ENCODE measurements around the gene CHST12.
"Not testable (repeated sequence)": the region's sequence is repeated elsewhere in the genome, so short reads cannot be mapped to it uniquely, and the experiment has no call there.

CHST12 gene

DNA sequence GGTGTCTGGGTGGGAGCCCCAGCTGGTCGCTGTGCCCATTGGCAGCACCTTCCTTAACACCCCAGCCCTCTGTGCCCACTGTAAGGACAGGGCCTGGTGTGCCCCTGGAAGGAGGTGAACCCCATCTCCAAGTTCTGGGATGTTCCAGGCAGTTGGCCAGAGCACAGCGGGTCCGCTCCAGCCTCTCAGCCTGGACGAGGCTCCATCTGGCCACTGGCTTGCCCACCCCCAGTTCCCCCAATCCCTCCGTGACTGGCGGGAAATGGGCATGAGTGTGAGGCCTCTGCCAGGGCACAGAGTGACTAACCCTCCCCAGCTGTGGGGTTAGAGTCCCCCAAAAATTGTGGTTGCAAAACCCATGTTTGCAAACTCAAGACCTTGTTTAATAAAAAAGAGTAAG is 57.2 kb downstream of the CHST12 start:
- no peak for DNase-seq (ENCODE audit: low read depth)

DNA sequence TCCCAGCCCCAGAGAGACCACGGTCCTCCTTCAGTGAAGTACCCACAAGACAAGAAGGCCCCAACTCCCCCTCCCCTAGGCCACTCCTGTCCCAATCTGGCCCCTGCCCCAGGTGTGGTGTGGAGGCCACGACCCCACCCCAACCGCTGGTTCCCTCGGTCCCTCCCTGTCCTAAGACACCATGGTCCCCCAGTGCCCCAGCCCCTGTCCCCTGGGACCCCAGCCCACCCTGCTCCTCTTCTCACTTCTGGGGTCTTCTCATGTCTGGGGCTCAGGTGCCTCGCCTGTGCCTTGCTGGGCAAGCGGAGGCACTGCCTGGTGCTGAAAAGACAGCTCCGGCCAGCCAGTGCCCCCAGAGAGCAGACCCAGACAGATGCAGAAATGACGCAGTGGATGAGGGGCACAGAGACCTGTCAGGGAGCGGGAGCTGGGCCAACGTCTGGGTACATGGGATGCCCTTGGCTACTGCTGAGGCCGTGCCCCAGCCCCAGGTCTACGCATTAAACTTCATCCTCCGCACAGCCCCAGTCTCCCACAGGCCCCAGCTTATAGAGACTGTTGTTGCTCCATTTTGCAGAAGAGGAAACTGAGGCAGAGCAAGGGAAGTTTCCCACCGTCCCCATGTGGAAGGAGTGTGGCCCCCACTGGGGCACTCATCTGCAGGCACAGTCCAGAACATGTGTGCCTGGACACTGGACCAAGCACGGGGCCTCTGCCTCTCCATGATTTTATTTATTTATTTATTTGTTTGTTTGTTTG is 58.0 kb downstream of the CHST12 start:
- no peak for DNase-seq (ENCODE audit: low read depth)

DNA sequence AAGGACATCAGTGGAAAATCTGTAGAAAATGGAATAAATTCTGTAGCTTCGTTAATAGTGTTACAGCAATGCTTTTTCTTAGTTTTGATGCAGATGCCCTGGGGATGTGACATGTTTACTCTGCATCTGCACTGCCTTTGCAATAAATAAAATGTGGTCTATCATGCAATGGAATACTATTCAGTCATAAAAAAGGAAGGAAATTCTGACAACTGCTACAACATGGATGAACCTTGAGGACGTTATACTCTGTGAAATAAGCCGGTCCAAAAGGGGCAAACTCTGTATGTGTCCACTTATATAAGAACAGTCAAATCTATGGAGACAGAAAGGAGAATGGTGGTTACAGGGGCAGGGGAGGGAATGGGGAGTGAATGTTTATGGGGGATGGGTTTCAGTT is 59.3 kb downstream of the CHST12 start:
- no peak for DNase-seq (ENCODE audit: low read depth)

DNA sequence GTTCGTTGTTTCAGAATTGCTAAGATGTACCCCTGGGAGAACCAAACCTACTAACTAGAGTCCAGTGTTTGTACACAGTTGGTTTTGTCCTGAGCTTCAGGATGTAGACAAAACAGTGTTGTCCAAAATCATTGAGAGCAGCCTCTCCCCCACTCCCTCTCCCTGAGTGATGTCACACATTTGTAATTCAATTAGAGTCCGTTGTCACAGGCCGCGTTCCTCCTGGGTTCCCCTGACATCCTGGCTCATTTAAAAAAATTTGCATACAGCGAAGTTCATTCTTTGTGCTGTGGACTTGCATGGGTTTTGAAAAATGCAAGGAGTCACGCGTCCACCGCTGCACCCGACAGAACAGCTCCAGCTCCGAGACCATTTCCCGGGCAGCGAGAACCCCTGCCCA is 62.5 kb downstream of the CHST12 start:
- no peak for DNase-seq (ENCODE audit: low read depth)

DNA sequence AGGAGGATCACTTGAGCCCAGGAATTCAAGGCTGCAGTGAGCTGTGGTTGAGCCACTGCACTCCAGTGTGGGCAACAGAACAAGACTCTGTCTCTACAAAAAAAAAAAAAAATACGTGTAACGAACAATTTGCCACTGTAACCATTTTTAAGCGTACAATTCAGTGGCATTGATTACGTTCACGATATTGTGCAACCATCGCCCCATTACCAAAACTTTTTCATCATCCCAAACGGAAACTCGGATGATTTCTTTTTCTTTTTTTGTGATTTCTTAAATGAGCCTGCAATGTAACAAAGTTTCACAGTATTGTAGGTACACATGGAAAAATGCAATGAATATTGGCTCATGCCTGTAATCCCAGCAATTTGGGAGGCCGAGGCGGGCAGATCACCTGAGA is 63.3 kb downstream of the CHST12 start:
- DNase-seq (ENCODE audit: low read depth) = no peak

DNA sequence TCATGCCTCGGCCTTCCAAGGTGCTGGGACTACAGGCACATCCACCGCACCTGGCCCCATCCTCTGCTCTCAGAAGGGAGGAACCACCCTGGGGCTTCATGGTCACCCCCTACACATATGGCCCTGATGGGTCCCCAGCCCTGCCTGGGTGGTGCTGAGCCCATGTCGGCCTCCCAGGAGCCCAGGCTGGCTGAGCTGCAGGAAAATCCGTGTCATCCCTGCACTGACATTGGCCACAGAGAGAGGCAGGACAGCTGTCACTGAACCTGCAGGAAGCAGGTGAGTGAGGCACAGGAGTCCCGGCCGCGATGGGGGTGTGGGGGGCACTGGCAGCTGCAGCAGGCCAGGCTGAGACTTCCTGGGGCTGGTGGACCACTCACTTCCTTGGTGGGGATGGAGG is 64.8 kb downstream of the CHST12 start:
- no peak for DNase-seq (ENCODE audit: low read depth)

DNA sequence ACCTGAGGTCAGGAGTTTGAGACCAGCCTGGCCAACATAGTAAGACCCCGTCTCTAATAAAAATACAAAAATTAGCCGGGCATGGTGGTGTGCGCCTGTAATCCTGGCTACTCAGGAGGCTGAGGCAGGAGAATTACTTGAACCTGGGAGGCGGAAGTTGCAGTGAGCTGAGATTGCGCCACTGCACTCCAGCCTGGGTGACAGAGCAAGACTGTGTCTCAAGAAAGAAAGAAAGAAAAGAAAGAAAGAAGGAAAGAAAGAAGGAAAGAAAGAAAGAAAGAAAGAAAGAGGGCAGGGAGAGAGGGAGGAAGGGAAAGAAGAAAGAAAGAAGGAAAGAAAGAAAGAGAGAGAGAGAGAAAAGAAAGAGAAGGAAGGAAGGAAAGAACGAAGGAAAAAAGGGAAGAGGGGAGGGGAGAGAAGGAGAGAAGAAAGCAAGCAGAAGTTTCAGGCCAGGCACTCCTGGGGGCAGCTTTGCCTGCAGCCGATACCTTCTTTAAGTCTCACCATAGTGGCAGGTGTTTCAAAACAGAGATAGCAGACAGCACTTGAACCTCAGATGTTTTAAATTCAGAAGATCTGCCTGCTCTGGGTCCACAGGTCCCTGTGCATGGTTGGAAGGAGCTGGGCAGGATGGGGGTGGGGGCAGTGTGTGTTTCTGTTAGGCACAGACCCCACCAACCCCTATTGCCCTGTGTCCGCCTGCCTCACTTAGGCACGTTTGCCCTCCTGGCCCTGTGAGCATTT is 66.2 kb downstream of the CHST12 start:
- DNase-seq (ENCODE audit: low read depth) = not testable (repeated sequence)

DNA sequence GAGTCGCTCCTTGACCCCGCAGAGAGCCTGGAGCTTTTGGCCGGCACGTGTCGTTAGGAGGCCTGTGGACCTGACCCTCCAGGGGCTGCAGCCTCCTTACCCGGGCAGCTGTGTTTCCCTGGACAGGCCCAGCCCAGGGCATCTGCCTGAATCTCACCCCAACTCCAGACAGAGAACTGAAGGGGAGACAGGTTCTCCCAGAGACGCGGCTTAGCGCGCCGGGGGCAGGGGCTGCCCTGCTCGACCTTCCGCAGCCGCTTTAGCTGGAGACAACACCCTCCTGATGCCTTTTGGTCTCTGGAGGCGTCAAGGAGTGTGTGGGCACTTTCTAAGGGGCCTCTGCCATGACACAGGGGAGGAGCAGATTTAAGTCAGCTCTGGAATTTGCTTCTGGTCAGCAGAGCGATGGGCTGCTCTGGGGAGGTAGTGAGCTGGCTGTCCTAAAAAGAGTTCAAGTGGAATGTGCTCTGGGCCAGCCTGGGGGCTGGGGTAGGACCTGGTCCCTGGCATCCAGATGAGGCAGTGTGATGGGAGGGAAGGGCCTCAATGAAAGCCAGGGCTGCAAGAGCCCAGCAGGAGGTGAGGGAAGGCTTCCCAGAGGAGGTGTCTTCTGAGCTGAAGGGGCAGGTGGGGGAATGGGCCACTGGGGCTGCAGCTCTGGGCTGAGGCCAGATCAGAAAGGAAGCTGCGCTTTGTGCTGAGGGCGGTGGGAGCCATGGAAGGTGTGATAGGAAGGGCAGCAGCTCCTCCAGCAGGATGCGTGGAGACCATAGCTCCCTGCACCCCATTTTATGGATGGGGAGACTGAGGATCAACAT is 67.0 kb downstream of the CHST12 start:
- no peak for DNase-seq (ENCODE audit: low read depth)

DNA sequence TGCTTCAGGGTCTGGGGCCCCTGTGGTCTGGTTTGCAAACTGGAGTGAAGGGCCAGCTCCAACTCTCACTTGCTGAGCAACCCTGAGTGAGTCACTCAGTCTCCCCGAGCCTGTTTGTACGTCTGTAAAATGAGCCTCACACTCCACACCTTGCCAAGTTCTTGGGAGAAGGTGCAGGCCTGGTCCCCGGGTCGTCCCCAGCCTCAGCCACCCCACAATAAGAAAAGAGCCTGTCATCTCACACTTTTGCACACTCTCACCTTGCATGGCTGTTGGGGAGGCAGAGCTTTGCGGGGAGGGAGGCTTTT is 67.6 kb downstream of the CHST12 start:
- DNase-seq (ENCODE audit: low read depth) = no peak

DNA sequence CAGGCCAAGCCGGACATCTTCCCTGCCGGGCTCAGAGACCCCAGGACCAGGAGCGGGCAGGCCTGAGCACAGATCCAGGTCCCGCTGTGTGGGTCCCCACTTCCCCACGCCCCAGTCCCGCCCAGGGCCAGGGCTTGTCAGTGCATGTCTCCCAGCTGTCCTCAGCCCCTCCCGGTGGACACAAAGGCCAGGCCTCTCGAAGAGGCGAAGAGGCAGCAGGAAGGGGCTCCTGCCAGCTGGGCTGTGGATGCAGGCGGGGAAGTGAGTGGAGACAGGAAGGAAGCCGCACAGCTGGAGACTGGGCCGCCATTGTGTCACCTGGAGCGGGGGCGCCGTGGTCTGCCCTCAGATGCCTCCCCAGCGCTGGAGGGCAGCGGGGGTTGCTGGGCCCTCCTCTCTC is 68.0 kb downstream of the CHST12 start:
- DNase-seq (ENCODE audit: low read depth) = no peak

DNA sequence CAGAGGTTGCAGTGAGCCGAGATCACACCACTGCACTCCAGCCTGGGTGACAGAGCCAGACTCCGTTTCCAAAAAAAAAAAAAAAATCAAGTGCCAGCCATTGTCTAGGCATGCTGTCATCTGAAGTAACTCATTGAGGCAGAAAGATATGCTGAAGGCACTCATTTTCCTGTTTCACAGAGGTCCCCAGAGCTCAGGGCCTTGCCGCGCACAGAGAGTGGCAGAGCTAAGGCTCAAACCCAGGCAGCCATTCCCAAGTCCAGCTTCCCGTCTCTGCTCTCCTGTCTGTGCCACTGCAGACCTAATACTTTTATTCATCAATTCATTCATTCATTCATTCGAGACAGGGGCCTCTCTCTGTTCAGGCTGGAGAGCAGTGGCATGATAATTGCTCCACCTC is 69.3 kb downstream of the CHST12 start:
- DNase-seq (ENCODE audit: low read depth) = no peak

DNA sequence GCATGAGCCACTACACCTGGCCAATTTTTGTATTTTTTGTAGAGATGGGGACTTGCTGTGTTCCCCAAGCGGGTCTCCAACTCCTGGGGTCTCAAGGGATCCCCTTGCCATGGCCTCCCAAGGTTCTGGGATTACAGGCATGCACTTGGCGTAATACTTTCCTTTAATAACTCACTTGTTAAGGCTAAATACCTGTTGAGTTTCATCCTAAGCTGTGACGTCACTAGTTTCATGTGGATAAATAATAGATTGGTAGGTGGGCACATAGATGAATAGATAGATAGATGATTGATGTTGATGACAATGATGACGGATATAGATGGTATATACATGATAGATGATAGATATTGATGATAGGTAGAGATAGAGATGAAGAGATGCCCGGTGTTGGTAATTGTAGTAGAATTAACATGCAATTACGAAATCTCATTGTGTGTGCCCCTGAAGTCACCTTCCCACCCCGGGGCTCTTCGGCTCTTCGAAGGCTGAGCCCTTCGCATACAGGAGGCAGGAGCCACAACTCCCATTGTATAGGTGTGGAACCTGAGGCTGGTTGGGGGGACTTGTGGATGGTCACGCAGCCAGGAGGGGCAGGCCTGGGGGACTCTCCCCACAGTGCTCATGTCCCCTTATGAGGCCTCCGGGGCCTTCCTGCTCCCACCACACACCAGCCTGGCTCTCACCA is 70.2 kb downstream of the CHST12 start:
- DNase-seq (ENCODE audit: low read depth) = no peak

DNA sequence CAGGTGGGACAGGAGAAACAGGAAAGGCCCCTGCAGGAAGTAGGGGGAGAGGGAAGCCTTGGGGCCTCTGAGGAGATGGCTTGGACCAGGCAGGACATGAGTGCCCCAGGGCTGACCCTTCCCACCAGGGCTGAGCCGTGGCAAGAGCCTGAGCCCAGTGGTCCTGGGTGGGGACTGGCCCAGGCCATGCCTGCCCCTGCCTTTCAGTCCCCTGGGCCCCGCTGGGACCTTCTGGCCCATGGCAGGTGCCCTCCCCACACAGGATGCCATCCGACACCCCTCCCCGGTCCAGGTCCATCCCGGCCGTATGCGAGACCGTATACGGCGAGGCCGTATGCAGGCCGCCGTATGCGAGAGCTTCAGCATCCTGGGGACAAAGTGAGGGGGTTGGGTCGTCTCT is 70.8 kb downstream of the CHST12 start:
- no peak for DNase-seq (ENCODE audit: low read depth)

DNA sequence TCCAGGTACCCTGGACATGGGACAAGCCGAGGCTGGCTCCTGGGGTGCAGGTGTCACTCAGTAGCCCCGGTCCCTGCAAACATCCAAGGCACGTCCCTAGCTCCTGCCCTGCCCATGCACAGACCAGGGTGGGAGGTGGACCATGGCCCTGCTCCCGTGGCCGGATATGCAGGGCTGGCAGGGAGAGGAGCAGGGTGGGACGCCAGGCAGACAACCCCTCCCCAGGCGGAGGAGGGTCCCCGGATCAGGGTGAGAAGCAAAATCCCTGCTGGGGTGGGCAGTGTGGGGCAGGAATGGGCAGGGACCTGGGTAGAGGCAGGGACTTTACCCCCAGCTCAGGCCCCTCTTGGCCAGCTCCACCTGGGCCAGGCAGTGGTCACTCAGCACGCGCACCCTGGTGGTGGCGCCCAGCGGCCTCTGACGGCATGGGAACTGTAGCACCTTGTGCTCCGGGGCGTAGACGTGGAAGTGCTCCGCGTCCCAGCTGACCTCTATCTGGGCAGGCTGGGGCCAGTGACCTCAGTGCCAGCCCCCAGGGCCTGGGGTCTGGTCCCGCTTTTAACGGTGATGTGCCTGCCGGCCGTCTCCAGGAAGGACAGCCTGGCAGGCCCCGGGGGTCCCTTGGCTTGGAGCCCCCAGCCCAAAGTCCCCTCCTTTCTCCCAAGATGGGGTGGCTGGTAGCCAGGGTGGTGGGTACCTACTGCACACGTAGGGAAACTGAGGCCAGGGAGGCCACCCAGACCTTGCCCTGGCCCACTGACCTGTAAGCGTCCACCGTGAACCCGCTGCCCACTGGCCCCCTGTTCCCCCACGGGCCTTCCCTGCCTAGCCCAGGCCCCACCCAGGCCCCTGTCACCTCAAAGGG is 71.6 kb downstream of the CHST12 start:
- no peak for DNase-seq (ENCODE audit: low read depth)

DNA sequence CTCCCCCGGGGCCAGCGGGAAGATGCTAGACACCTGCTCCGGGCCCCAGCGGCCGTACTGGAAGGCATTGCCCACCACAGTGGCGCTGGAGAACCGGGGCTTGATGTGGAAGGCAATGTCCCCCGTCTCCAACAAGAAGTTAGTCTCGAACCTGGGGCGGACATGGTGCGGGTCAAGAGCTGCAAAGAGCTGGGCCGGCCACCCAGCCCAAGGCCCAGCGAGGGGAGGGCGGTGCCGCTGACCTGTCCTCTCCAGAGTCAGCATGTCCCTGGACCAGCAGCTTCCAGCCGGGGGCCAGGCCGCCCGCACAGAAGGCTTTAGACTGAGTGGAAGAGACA is 72.2 kb downstream of the CHST12 start:
- no peak for DNase-seq (ENCODE audit: low read depth)

DNA sequence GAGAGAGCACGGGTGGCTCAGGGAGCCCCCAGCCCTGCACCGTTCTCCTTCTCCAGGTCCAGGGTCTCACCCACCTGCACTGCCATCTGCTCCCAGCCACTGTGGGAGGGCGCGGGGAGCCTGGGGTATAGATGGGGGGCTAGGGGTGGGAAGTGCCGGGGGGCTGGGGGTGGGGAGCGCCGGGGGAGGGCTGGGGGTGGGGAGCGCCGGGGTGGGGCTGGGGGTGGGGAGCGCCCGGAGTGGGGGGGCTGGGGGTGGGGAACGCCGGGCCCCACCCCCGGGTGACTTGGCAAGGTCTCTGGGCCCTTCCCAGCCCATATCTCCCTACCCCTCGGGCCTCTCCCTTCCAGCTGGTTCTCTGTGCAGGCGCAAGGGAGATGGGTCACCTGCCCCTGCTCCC is 72.9 kb downstream of the CHST12 start, which contains the start of gene GRIFIN:
Gene GRIFIN, minus strand, starts transcription at position 101 of the 400 bp plus-strand sequence. Its CDS starts 15 bp downstream, at position 86.
- DNase-seq (ENCODE audit: low read depth) = no peak

DNA sequence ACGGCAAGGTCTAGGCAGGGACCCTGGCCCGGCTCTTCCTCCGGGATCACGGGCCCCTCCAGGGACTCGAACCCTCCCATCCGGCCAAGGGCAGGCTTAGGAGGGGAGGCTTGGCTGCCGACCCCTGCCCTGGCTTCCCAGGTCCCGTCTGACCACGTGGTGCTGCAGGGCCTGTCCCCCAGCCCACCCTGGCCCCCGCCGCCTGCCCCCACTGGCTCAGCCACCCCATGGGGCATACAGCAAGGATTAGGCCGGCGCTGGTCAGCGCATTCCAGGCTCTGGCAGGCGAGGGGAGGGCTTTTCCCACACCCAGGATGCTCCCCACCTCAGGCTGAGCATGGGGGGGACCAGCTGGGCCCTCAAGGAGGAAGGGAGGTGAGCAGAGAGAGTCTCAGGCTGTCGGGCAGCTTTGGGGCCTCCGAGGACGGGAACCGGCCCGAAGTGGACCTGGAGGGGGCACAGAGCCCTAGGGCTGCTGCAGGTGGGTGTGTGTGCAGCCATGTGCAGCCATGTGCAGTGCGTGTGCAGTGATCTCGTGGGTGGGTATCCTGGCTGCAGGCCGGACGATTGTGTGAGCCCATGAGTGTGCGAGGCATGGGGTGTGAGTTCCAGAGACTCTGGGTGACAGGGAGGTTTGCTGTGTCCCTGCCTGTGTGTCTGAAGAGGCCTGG is 73.5 kb downstream of the CHST12 start:
- no peak for DNase-seq (ENCODE audit: low read depth)

DNA sequence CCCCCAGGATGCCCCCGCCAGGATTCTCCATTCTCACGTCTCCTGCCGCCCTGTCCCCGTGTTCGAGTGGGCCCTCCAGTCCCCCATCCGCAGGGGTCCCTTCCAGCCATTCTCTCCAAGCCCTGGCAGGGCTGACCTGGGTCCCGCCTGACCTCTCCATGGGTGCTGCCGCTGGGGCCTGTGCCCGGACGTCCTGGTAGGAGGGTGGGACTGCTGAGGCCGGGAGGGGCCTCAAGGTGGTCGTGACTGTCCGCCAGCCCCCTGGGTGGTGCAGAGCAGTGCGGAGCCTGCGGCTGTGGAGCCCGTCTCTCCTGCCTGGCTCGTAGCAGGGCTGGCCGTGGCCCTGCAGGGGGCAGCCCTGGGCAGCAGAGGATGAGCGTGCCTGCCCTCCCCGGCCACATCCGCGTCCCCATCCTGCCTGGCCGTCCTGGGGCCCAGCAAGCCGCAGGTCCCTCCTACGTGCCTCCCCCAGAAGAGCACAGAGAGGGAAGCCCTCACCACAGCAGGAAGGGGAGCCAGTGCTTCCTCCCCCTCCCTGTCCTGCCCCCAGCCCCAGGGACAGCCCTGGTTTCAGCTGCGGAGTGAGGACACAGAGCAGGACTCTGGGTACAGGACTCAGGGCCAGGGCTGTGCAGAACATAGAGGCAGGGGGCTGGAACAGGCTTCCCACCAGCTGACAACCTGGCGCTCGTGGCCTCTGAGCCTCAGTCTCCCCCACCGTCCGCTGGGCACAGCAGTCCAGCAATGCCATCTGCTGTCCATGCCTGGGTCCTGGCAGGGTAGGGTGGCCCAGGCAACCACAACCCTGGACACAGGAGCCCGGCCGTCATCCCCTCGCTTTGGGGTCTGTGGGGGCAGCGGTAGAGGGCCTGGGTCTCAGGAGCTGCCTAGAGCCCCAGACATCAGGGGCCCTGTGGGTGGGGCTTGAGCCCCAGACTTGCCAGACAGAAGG is 74.3 kb downstream of the CHST12 start:
- DNase-seq (ENCODE audit: low read depth) = peak; percentile 88

DNA sequence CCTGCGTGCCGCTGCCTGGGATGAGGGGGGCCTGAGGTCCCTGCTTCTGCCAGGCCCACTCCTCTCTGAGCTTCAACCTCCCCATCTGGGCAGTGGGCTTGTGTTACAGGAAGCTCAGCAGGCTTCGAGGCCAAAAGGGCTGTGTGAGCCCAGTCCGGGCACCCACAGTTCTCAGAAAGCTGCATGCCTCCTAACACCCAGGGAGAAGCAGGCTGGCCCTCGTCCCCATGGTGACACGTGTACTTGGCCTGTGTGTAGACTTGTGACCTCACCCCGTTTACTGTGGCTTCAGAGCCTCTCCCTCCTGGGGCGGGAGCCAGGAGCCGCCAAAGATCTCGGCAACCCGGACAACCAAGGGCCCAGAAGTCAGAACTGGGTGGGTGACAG is 75.0 kb downstream of the CHST12 start:
- no peak for DNase-seq (ENCODE audit: low read depth)

DNA sequence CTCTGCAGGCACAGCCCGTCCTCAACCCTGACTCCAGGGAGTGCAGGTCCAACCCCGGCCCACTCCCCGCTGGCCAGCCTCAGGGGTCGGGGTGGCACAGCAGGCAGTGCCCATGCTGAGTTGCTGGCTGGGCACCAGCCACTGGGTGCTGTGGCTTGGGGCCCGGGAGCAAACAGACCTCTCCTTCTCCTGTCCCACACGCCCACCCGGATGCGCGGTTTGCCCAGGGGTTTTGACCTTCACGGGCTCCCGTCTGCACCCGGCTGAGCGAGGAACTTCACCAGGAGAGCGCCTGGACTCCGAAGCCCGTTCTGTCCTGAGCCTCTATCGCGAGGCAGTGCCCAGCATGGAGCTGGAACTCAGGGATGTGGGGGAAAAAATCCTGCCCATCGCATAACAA is 75.4 kb downstream of the CHST12 start:
- DNase-seq (ENCODE audit: low read depth) = no peak

Measured in CMK (cell line).